IPS-NIHi7 (cell line): ENCODE results near the gene CCNDBP1.

ENCODE experiments used
- DNase-seq: peaks from one replicate; pipeline ENCODE4 v3.0.0; 2012; ENCODE audit warnings: mixed read lengths; ENCODE audit errors: extremely low spot score

The CCNDBP1 gene

GRCh38 chr15:43243020-43243645, 57.9 kb downstream of the CCNDBP1 start:
- DNase-seq = no peak

GRCh38 chr15:43244092-43244491, 58.9 kb downstream of the CCNDBP1 start:
- DNase-seq = no peak

- no peak for DNase-seq
These were observed 61.1 kb downstream of the CCNDBP1 start for GRCh38 chr15:43246261-43246774.
